ENCODE results near the gene MRM2. TPM values are rescaled to one million over a fixed set of nuclear protein-coding genes. Genes with fewer than 3 reads are reported as not detected.

Gene MRM2
- total RNA-seq, 4 donors from 2014 or later: 8.1 to 19.0 (median 13.0) TPM

- TF ChIP-seq CTCF (IDR thresholded peaks at IDR 0.05): no peak
- no peak for TF ChIP-seq POLR2A (IDR thresholded peaks at IDR 0.05)
- Histone ChIP-seq H3K36me3 (peaks cover 0 to 21% (median 0%) of the 10 kb centered on the region in 3 donors), H3K27me3 (no peaks in the 10 kb centered on the region), H3K27ac (peak overlapping the region in 1 of 4 donors; percentile 17), H3K4me1 (peaks cover 0 to 11% (median 3%) of the 10 kb centered on the region in 4 donors), H3K9me3 (no peaks in the 10 kb centered on the region), H3K4me3 (no peak overlapping the region)
- DNase-seq: peak in 2 of 3 donors; percentile 63 to 68
Observed at GRCh38 chr7:2258661-2259365, 16.8 kb upstream of the MRM2 start.

- DNase-seq: no peak
Observed at GRCh38 chr7:2257651-2258050, 15.6 kb upstream of the MRM2 start.

GRCh38 chr7:2257046-2257551 lies 15.1 kb upstream of the MRM2 start:
- Histone ChIP-seq H3K4me3 (no peak overlapping the region), H3K27me3 (no peaks in the 10 kb centered on the region), H3K4me1 (peaks cover 0 to 11% (median 3%) of the 10 kb centered on the region in 4 donors), H3K36me3 (peaks cover 0 to 8% (median 0%) of the 10 kb centered on the region in 3 donors), H3K27ac (no peak overlapping the region), H3K9me3 (no peaks in the 10 kb centered on the region)
- no peak for DNase-seq
- no peak for TF ChIP-seq CTCF (IDR thresholded peaks at IDR 0.05)
- TF ChIP-seq POLR2A (IDR thresholded peaks at IDR 0.05): no peak

More at GRCh38 chr7:2257651-2258050, 15.6 kb upstream of the MRM2 start:
- Histone ChIP-seq H3K4me3 (no peak overlapping the region), H3K4me1 (peaks cover 0 to 11% (median 3%) of the 10 kb centered on the region in 4 donors), H3K9me3 (no peaks in the 10 kb centered on the region), H3K36me3 (peaks cover 0 to 9% (median 0%) of the 10 kb centered on the region in 3 donors), H3K27ac (no peak overlapping the region), H3K27me3 (no peaks in the 10 kb centered on the region)
- TF ChIP-seq CTCF (IDR thresholded peaks at IDR 0.05) (no peak), POLR2A (IDR thresholded peaks at IDR 0.05) (no peak)

- H3K4me3 ChIP-seq: no peak overlapping the region
- no peaks in the 10 kb centered on the region for H3K9me3 ChIP-seq
- TF ChIP-seq POLR2A (IDR thresholded peaks at IDR 0.05) (no peak), CTCF (IDR thresholded peaks at IDR 0.05) (no peak)
- DNase-seq: no peak
- peaks cover 0 to 8% (median 0%) of the 10 kb centered on the region in 3 donors for H3K36me3 ChIP-seq
- peaks cover 0 to 11% (median 3%) of the 10 kb centered on the region in 4 donors for H3K4me1 ChIP-seq
- no peaks in the 10 kb centered on the region for H3K27me3 ChIP-seq
- no peak overlapping the region for H3K27ac ChIP-seq
Observed at GRCh38 chr7:2256306-2257045, 14.5 kb upstream of the MRM2 start.

- Histone ChIP-seq H3K36me3 (peaks cover 0 to 8% (median 0%) of the 10 kb centered on the region in 3 donors), H3K9me3 (no peaks in the 10 kb centered on the region), H3K27ac (no peak overlapping the region), H3K27me3 (no peaks in the 10 kb centered on the region), H3K4me3 (no peak overlapping the region), H3K4me1 (peaks cover 0 to 7% (median 2%) of the 10 kb centered on the region in 4 donors)
- TF ChIP-seq CTCF (IDR thresholded peaks at IDR 0.05) (no peak), POLR2A (IDR thresholded peaks at IDR 0.05) (no peak)
- no peak for DNase-seq
Observed at GRCh38 chr7:2255145-2256139, 13.4 kb upstream of the MRM2 start.

Measured in Peyer's patch (tissue), 4 donors.